HG02840 (cell line): ENCODE results near the gene MAMLD1.

Experiments used
- ATAC-seq: cut with Tn5 transposase; IDR thresholded peaks from one replicate; pipeline ENCODE4 v1.9.1; 2021; ENCODE audit warnings: mild to moderate bottlenecking, moderate library complexity, moderate number of reproducible peaks; ENCODE audit not compliant: unreplicated experiment, low FRiP score

Gene MAMLD1

GRCh38 chrX:150522494-150522893 is 159.4 kb downstream of the MAMLD1 start:
- no peak for ATAC-seq

GRCh38 chrX:150525061-150525919 is 162.2 kb downstream of the MAMLD1 start:
- no peak for ATAC-seq

DNA sequence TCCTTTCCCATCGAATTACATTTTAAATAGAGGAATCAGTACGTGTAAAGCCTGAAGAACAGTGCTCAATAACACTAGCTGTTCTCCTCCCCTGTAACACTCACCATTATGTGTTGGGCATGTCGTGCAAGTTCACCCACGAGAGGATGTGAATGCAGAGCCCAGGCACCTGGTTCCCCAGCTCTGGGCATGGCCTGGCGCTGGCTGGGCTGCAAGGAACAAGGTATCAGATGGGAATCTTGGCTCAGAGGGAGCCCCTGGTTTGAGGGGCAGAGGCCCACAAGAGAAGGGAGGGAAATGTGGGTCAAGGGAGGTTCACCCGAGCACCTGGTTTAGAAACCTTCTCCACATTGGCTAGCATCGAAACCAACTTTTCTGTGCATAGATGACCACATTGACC is 163.6 kb downstream of the MAMLD1 start:
- no peak for ATAC-seq

- no peak for ATAC-seq
Measured at GRCh38 chrX:150527108-150527507, 164.0 kb downstream of the MAMLD1 start.

DNA sequence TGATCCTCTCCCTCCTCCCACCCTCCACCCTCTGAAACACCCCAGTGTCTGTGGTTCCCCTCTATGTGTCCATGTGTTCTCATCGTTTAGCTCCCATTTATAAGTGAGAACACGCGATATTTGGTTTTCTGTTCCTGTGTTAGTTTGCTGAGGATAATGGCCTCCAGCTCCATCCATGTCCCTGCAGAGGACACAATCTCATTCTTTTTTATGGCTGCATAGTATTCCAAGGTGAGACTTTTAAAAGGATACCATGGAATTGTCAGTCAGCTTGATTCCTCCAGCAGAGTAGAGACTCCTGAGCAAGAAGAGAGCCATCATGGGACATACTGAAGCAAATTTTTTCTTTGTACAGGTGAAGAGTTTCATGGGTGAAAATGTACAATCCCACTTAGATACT is 166.5 kb downstream of the MAMLD1 start:
- no peak for ATAC-seq

DNA sequence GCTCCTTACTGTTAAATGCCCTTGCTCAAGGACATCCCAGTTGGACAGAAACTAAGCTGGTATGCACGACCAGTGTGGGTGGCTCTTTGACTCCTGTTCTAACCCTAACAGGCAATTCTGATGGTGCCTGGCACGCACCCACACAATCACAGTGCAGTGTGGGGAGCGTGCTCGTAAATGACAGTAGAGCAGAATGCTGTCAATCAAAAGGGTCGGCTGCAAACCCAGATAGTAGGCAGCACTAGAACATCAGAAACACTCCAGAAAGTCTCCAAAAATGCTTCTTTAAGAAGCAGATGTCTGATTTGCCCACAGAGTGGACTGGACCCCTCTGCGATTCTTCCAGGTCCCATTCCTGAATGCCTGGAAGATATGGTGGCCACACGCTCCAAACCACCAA is 167.7 kb downstream of the MAMLD1 start:
- ATAC-seq: no peak

DNA sequence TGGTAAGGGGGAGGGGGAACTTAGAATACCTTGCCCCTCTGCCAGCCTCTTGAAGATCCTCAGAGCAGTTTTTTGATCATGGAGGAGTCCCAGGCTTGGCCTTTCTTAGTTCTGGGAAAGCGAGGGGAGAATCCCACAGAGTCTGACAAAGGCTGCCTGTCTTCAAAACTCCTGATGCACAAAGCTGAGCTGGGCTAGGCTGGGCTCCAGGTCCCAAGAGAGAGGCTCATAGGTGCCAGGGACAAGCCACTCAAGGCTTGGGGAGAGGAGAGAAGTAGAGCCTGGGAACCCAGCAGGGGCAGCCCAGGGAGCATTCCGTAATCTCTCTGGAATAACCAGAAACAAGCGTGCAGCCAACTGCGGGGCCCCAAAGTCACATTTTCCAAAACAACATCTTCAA is 168.3 kb downstream of the MAMLD1 start:
- no peak for ATAC-seq

- ATAC-seq: no peak
Measured at GRCh38 chrX:150533863-150534262, 170.7 kb downstream of the MAMLD1 start.

DNA sequence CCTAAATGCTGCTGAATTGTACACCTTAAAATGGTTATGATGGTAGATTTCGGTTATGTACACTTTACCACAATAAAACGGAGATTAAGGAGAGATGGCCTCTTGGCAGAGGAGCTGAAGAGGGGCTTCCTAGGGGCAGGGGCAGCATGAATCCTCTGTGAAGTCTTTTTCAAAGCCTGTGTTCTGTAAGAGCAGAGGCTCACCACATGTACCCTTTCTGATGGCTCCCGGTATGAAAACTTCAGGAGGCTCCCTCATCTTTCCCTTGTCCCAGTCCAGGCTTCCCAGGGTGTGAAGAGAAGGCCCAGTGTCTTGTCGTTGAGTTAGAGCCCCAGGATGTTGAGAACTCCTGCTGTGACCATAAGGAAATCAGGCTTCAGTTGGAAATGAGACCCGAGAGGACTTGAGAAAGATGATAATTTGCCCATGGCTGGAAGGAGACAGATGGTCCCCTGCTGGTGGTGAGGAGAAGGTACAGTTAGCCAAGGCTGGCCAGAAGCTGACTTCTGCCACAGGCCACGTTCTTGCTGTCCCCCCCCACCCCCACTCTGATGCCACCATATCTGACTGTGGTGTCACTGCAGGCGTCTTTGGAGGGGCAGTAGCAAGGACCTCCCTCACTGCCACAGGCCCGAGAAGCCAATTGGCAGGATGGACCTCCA is 173.5 kb downstream of the MAMLD1 start:
- no peak for ATAC-seq

DNA sequence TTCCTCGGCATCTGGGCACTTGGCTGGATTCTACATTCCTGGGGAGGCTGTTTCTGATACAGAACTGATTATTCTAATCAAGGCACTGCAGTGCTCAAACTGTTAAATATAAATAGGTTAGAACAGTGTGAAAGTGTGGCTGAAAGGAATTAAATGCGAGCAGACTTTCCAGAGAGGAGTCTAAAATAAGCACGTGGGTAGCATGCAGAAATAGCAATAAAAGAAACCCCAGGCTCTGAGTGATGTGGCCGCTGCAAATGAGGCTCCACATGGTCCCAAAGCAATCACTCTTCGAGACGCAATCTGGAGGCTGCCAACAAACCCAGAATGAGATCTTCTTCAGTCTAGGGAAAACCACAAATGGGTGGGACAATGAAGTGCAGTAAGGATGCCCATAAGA is 174.7 kb downstream of the MAMLD1 start:
- ATAC-seq: no peak

- ATAC-seq: no peak
Measured at GRCh38 chrX:150540965-150541364, 177.8 kb downstream of the MAMLD1 start.

DNA sequence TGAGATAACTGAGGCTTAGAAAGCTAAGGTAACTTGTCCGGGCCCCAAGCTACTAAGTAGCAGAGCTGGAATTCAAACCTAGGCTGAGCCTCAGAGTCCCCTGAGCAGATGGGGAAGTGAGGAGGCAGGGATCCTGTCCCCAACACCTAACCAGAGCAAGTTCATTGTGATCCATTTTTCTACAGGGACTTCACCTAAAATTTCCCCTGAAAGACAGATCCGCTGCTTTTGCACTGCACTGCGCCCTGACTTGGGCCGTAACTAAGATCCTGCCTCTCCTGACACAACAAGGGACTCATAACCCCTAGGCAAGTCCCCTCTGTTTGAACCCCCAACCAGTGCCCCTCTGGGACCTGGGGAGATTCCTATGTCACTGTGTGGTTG is 179.7 kb downstream of the MAMLD1 start:
- peak; percentile 33 for ATAC-seq

GRCh38 chrX:150543230-150544155 is 180.4 kb downstream of the MAMLD1 start:
- peak; percentile 46 for ATAC-seq

DNA sequence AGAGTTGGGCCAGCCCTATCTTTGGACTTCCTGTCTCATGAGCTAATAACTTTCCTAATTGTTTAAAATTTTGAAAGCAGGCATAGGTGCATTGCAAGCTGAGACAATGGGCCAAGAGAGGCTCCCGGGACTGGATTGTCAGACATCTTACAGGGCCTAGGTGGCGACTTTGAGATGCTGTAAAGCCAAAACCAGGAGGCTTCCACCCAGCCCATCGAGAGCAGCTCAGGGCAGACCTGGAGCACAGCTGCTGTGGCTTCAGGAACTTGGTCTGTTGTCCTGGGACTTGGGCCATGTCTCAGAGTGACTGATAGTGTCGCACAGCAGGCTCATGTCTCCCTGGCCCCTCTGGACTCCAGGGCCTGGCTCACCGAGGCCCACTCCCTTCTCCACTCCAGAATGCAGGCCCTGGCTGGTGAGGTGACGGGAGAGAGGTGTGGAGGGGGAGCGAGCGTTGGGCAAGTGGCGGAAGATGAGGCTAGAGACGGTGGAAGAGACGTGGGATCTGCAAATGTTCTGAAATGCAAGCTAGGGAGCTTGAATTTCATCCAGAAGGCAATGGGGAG is 181.2 kb downstream of the MAMLD1 start:
- no peak for ATAC-seq

GRCh38 chrX:150544835-150545770 is 182.0 kb downstream of the MAMLD1 start:
- ATAC-seq: no peak

- no peak for ATAC-seq
Measured at GRCh38 chrX:150546711-150547153, 183.6 kb downstream of the MAMLD1 start.

DNA sequence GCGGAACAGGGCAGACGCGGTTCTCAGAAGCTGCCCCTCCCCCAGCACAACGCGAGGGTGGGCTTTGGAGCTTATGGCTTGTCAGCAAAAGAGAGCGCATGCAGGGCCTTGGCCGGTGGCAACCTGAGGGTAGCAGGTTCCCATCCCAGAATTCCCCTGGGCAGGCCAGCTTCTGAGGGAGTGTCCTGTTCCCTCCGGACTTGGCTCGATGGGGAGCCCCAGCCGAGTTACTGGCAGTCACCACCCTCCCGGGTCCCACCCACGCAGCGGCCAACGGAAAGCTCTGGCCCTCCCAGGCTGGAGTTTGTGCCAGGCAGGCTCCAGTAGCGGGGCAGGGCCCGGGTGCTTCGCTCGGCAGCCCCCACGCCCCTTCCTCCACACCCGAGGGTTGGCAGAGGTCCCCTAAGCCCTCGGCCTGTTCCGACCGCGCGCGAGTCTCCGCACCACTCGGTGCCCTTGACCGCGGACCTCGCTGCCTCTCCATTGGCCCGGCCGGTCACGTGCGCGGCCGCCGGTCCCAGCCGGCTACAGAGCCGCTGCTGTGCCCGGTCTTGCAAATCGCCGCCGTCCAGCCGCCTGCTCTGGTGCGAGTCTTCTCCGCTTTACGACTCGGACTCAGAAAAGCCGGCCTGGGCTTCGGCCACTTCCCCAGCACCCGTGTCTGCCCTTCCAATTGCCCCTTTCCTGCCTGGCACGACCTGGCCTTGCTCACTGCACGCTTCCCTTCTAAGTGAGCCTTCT is 184.4 kb downstream of the MAMLD1 start:
- no peak for ATAC-seq

GRCh38 chrX:150548251-150548650 is 185.1 kb downstream of the MAMLD1 start:
- no peak for ATAC-seq

DNA sequence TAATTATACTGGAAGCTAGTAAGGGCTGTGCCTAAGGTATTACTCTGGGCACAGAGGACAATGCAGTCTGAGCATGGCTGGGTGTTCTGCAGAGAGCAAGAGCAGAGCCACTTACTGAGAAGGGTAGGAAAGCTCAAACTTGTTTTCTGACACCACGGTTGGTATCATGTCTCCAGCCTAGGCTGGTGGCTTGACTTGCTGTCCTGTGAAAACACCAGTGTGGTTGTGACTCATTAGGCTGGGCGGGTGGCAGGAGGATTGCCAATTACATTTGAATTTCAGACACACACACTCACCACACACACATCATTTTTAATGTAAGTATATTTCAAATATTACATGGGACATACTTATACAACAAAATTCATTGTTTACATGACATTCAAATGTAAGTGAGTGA is 185.6 kb downstream of the MAMLD1 start:
- ATAC-seq: no peak
